ENCODE results near the gene MUC3A. TPM values are rescaled to one million over a fixed set of nuclear protein-coding genes. Genes with fewer than 3 reads are reported as not detected.

Gene MUC3A
- total RNA-seq, 2 experiments from 2014 or later: not detected

DNA sequence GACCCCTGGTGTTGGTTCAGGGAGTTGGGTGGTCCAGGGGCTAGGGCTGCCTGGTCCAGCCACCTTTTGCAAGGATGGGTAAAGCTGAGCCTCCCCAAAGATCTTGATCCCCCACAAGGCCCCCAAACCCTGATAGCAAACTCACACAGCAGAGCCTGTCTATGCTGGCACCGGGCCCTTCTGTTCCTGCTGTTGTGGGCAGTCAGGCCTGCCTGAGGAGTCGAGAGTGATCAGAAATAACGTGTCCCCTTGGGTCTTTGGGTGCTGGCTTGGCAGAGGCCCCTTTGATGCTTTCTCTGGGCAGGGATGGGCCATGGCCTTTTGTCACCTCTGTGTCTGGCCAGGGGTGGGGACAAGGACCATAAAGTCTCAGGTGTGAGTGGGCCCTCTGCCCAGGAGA lies 19.3 kb downstream of the MUC3A start:
- ChIA-PET POLR2A (no interaction called here), CTCF (no interaction called here)
- no peak for ATAC-seq (ENCODE audit: poor library complexity)
- peaks cover 28% of the 10 kb centered on the region for H3K4me1 ChIP-seq (ENCODE audit: insufficient read depth, low read length)
- no peak overlapping the region for H3K27ac ChIP-seq (ENCODE audit: low read depth in 1 of 2, low read length in 2 of 2)
- H3K27ac Mint-ChIP-seq: no peak overlapping the region
- intact Hi-C loops (cut with DNase I, micrococcal nuclease): no loop called here
- peaks cover 0 to 34% of the 10 kb centered on the region in 2 experiments for H3K9me3 ChIP-seq (ENCODE audit: control insufficient read depth in 1 of 2, insufficient read depth in 1 of 2, low read length in 2 of 2)
- no peaks in the 10 kb centered on the region for H3K36me3 Mint-ChIP-seq (ENCODE audit: low read depth)
- peaks cover 72% of the 10 kb centered on the region for H3K27me3 Mint-ChIP-seq
- H3K36me3 ChIP-seq (ENCODE audit: insufficient read depth, low read length): no peaks in the 10 kb centered on the region
- peaks cover 41 to 57% of the 10 kb centered on the region in 2 experiments for H3K27me3 ChIP-seq (ENCODE audit: control insufficient read depth in 1 of 2, insufficient read depth in 2 of 2, low read length in 2 of 2)
- no peak for DNase-seq
- peaks cover 22% of the 10 kb centered on the region for H3K4me1 Mint-ChIP-seq (ENCODE audit: low read depth)
- H3K9me3 Mint-ChIP-seq: no peaks in the 10 kb centered on the region
- no peak overlapping the region for H3K4me3 Mint-ChIP-seq
- no peak overlapping the region for H3K4me3 ChIP-seq (ENCODE audit: low read length)
- TF ChIP-seq CTCF (IDR thresholded peaks at IDR 0.05): no peak

DNA sequence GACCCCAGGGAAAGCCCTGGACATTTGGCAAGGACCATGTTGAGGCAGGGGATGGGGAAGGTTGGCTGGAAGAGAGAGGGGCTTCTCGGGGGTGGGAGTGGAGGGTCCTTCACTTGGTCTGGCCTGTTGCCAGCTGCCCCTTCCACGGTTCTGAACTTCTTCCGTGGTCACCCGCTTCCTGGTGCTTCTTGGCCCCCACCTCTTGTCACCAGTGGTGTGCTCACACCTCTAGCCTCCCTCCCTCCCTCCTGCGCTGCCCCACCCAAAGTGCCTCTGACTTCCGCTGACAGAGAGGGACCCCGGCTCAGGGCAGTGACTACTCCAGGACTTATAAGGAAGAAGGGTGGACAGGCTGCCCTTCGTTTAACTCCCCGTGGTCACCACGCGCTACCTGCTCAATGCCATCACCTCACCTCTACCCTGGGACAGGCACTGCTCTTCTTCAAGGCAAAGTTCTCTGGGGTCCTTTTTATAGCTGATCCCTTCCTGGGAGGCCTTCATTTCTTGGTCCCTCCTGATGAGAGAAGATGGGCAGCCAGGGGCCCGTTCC lies 19.8 kb downstream of the MUC3A start, which contains the start of gene MUC12:
Gene MUC12 (plus strand): TSS at position 500 of the 550 bp plus-strand sequence. CDS start 58 bp downstream, outside the sequence.
- H3K36me3 Mint-ChIP-seq (ENCODE audit: low read depth): no peaks in the 10 kb centered on the region
- H3K9me3 Mint-ChIP-seq: peaks cover 2% of the 10 kb centered on the region
- ChIA-PET CTCF (no interaction called here), POLR2A (no interaction called here)
- H3K9me3 ChIP-seq (ENCODE audit: control insufficient read depth in 1 of 2, insufficient read depth in 1 of 2, low read length in 2 of 2): peaks cover 0 to 34% of the 10 kb centered on the region in 2 experiments
- DNase-seq: no peak
- H3K27me3 Mint-ChIP-seq: peaks cover 70% of the 10 kb centered on the region
- H3K27ac Mint-ChIP-seq: no peak within 1 kb of the TSS
- intact Hi-C loops (cut with DNase I, micrococcal nuclease): no loop called here
- H3K4me1 Mint-ChIP-seq (ENCODE audit: low read depth): peaks cover 22% of the 10 kb centered on the region
- no peak for ATAC-seq (ENCODE audit: poor library complexity)
- H3K27me3 ChIP-seq (ENCODE audit: control insufficient read depth in 1 of 2, insufficient read depth in 2 of 2, low read length in 2 of 2): peaks cover 38 to 52% of the 10 kb centered on the region in 2 experiments
- no peak within 1 kb of the TSS for H3K27ac ChIP-seq (ENCODE audit: low read depth in 1 of 2, low read length in 2 of 2)
- H3K36me3 ChIP-seq (ENCODE audit: insufficient read depth, low read length): no peaks in the 10 kb centered on the region
- H3K4me3 Mint-ChIP-seq: no peak within 1 kb of the TSS
- no peak within 1 kb of the TSS for H3K4me3 ChIP-seq (ENCODE audit: low read length)
- peaks cover 28% of the 10 kb centered on the region for H3K4me1 ChIP-seq (ENCODE audit: insufficient read depth, low read length)
- no peak for TF ChIP-seq CTCF (IDR thresholded peaks at IDR 0.05)

DNA sequence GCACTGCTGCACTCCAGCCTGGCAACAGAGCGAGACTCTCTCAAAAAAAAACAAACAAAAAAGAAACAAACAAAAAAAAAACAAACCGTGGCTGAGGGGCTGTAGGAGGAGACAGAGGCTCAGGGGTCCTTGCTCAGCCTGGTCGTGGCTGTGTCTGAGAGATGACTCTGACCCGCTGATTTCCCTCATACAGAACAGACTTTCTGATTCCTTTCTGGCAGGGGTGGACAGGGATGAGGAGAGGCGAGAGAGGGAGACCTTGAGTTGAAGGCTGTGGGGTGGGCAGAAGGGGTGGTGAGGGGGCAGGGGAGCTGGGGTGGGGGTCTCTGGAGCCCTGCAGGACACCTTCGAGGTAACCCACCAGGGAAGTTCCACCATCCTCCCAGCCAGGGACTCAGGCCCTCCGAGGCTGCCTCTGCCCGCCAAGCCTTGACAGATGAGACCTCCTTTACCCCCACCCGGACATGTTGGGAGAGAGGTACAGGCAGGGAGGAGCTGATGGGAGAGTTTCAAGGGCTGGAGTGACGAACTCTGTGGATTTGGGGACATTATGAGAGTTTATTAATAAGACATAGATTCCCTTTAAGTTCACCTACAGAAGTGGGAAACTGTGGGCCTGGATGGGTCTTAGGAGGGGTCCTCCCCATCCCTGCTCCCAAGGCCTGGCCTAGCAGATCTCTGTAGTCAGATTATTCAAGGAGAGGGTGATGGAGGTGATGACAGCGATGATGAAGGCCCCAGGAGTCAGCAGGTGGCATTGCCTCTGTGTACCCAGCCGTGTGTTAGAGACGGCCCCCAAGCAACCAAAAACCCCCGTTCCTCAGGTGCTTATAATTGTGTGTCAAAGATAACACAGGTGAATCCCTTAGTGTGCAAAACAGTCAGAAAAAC lies 22.0 kb downstream of the MUC3A start:
- Mint-ChIP-seq H3K9me3 (peaks cover 4% of the 10 kb centered on the region), H3K36me3 (ENCODE audit: low read depth) (no peaks in the 10 kb centered on the region), H3K4me1 (ENCODE audit: low read depth) (peaks cover 14% of the 10 kb centered on the region), H3K27me3 (peaks cover 66% of the 10 kb centered on the region), H3K27ac (no peak overlapping the region), H3K4me3 (no peak overlapping the region)
- H3K27me3 ChIP-seq (ENCODE audit: control insufficient read depth in 1 of 2, insufficient read depth in 2 of 2, low read length in 2 of 2): peaks cover 18 to 31% of the 10 kb centered on the region in 2 experiments
- H3K4me1 ChIP-seq (ENCODE audit: insufficient read depth, low read length): peaks cover 12% of the 10 kb centered on the region
- no peak for TF ChIP-seq CTCF (IDR thresholded peaks at IDR 0.05)
- DNase-seq: no peak
- no peak overlapping the region for H3K4me3 ChIP-seq (ENCODE audit: low read length)
- H3K27ac ChIP-seq (ENCODE audit: low read depth in 1 of 2, low read length in 2 of 2): no peak overlapping the region
- intact Hi-C loops (cut with DNase I, micrococcal nuclease): no loop called here
- ATAC-seq (ENCODE audit: poor library complexity): no peak
- no peaks in the 10 kb centered on the region for H3K36me3 ChIP-seq (ENCODE audit: insufficient read depth, low read length)
- H3K9me3 ChIP-seq (ENCODE audit: control insufficient read depth in 1 of 2, insufficient read depth in 1 of 2, low read length in 2 of 2): peaks cover 0 to 22% of the 10 kb centered on the region in 2 experiments
- ChIA-PET CTCF (no interaction called here), POLR2A (no interaction called here)
